Measurements from ENCODE around the gene BMF.
"Not testable (repeated sequence)": the region's sequence is repeated elsewhere in the genome, so short reads cannot be mapped to it uniquely, and the experiment has no call there.

The BMF gene

DNA sequence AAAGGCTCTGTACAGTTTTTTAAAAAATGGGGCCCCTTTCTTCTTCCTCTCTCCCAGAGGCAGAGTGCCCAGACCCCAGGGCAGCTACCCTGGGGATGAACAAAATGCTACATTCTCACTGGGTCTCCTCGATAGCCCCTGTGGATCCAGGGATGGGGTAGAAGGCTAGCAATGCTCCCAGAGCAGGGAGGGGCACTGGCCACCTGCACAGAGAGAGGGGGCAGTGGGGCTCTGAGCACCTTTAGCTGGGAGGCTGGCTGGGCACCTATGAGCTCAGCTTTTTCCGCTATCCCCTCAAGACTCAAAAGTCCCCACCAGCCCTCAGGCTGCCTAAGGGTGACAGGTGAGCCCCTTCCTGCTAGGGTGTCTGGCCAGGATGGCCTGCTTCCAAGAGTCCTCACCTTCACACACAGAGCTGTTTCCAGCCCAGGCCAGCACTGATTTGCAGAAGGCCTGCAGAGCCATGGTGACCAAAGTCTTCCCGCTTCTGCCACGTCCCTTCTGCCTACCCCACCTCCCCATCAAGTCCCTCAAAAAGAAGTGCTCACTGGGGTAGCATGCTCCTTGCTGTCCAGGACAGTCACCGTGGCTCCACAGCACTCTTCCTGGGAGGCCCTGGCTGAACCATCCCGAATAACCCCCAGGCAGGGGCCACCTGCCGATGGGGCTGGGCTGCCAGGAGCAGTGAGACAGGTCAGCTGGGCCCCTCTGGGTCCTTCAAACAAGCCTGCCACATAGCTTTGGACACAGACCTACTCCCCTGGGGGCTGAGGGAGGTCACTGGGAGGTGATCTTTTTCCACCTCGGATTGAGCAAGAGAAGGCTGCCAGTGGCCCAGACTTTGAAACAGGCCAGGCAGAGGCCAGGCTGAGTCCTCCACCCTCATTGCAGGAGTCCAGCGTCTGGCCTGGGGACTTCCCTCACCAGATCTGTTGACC, 20.4 kb downstream of the BMF start:
- DNase-seq: peak; percentile 23

DNA sequence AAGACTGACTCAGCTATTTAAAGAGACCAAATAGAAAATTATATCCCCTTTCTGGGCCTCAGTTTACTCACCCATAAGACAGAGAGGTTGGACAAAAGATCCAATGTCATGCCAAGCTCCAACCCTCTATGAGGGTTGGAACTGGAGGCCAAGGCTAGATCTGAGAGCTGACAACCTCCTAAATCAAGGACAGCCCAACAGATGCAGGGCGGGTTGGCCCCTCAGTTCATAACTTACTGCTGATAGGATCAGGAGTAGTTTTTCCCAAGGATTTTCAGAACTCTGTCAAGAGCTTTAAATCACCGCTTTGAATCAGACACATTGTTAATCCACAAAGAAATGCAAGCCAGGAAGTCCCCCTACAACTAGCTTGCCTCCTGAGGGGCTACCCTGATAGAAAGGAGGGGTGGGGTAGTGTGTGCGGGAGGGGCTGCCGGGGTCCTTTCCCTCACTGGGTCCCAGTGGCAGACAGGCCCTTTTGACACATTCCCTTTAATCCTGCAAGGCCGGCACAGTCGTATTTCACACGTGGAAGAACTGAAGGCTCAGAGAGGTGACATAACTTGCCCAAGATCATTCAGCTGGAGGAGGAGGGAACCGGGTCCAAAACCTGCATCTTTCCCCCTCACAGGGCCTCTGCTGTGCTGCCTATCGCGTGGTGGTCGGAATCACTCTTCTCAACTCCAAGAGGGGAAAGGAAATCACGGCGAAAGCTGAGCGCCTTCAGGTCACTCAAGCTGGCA, 21.4 kb downstream of the BMF start:
- DNase-seq: no peak

DNA sequence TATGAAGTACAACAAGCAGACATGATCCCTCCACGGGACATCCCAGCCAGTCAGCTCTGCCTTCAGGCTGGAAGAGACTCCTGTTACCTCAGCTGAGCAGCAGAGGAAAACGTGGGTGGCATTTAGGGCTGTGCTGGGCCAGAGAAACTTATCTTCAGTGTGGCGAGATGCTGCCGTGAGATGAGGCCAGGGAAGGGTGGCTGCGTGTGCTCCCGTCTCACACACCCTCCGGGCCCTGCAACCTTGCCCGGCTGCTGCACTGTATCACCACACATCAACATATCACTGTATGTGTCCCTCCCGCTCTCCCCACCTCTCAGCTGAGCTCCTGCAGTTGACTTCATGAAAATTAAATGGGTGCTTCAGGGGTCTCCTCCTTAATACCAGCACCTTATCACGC, 23.4 kb downstream of the BMF start:
- no peak for DNase-seq

DNA sequence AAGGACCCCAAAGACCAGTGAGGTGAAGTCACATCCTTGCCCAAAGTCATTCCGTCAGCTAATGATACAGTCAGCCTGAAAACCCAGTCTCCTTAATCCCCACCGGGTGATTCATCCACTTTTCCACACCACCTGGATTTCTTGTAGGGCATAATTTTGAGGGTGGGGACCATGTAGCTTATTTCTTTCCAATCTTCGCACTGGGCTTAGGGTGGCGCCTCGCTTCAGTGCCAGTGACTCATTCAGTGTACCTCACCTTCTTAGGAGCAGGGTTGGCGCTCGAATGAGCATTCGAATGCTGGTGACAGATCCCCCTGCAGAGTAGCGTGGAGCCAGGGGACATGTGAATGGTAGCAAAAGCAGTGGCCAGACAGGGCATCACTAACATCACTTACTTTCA, 24.0 kb downstream of the BMF start:
- DNase-seq: no peak

DNA sequence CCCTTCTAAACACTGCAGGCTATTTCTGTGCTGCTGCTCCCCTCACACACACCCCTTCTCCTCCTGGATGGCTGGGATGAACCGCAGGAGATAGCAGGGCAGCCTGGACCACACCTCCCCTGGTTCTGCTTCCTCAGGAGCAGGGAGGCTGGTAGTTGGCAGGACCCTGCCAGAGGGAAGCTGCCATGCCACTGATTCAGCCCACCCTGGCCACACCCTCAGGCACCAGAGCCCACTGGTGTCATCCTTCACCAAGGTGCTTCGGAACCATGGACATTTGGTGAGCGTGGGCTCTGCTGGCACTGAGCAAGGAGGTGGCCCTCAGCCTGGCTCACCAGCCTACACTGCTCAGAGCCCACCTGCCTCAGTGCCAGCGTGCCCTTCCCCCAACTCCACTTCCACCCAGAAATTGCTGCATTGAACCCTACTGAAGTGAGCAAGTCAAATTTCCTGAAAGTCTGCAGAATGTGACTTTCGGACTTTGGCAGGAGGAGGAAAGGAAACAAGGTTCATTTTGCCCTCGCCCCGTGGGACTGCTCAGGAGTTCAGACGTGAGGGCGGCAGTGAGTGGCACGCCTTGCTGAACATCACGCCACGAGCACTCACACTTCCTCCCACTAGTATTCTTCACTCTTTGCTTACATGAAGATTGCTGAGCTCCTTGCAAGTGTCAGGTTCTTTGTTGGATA, 26.3 kb downstream of the BMF start:
- DNase-seq: no peak

DNA sequence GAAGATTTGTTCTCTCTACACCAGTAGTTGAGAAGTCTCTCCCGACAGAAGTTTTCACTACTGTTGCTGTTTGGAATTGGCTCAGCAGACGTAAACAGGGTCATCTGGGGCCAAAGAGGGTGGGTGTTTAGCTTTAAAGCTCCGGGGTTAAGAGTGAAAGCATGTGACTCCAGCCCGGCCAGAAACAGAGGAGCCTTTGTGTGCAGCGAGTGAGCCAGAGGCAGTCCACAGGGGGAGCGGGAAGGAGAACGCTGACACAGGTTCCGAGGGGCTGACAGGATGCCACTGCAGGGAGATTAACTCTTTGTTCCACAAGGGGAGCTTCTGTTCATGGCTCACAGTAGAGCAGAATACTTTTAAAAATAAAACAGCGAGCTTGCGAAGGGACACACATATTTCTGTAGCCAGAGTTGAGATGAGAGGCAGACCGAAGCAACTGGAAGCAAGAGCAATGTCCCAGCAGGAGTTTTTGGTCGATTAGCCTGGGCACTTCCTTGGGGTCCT, 26.9 kb downstream of the BMF start:
- no peak for DNase-seq

DNA sequence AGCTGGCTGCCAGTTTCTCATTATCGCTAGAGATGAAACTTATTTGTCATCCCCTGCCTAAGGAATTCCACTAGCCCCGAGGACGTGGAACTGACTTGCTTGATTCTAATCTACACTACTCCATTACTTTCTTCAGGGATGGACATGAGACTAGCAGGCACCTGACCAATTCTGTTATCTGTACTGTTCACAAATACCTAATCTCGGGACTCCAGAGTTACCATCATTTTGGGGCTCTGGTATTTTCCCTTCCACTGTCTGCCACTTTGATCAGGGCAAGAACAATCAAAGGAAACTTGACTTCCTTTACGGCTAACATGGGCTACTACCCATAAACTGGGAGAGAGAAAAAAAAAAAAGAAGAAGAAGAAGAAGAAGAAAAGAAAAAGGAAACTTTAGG, 27.8 kb downstream of the BMF start:
- DNase-seq: no peak

DNA sequence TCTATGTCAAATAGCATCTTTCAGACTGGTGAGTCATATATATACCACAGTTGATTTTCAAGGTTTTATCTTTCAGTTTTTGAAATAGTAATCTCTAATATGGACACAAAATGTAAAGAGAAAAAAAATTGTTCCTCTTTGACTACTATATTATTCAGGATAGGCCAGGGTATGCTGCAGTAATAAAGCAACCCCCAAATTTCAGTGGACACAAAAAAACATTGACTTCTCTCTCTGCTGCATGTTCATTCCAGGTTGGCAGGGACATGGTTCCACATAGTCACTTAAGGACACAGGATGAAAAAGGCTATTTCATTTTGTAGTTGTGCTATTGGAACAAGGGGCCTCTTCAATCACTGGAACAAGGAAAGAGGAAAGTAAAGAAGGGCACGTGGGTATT, 28.6 kb downstream of the BMF start:
- no peak for DNase-seq

DNA sequence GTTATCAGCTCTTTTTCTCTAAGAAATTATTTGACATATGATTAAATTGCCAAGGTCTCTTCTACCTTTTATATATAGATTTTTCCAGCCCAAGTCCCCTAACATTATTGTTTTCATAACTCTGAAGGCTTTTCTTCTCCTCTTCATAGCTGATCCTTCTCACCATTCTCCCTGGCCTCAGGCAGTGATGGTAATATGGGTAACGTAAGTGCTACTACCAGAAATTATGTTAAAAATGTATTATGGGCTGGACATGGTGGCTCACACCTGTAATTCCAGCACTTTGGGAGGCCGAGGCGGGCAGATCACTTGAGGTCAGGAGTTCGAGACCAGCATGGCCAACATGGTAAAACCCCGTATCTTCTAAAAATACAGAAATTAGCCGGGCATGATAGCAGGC, 29.2 kb downstream of the BMF start:
- no peak for DNase-seq

DNA sequence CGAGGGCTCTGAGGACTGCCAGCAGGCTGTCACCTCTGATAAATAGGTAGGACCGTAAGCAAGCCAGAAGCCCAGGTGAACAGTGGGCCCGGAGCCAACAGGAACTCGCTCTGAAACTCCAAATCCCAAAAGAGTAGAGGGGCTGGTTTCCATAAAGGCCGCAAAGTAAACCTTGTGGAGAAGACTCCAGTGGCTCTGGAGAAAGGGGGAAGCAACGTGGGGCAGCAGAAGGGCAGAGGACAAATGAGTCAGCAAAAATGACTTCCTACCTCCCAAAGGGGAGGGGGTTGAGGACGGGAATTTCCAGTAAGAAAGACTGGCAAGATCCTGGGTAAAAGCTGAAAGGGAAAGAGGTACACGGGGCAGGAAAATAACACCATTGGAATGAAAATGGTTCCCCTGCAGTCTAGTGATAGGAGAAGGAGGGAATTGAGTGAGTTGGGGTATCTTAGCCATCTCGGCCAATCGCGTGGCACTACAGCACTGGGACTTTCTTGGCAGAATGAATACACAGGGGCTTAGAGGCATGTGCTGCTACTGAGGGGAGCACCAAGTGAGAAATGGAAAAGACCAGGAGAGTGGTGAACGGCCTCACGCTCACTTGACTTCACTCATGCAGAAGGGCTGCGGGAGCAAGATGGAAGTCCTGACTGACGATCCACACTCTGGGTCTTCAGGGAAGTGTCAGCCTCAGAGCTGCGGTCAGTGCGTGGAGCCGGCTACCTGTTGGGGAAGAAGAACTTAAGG, 33.2 kb downstream of the BMF start:
- DNase-seq: no peak

DNA sequence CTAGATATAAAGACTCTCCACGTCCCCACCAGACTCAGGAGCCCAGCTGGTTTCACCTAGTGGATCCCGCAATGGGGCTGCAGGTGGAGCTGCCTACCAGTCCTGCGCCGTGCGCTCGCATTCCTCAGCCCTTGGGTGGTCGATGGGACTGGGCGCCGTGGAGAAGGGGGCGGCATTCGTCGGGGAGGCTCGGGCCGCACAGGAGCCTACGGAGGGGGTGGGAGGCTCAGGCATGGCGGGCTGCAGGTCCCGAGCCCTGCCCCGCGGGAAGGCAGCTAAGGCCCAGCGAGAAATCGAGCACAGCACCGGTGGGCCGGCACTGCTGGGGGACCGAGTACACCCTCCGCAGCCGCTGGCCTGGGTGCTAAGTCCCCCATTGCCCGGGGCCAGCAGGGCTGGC, 34.0 kb downstream of the BMF start:
- not testable (repeated sequence) for DNase-seq

DNA sequence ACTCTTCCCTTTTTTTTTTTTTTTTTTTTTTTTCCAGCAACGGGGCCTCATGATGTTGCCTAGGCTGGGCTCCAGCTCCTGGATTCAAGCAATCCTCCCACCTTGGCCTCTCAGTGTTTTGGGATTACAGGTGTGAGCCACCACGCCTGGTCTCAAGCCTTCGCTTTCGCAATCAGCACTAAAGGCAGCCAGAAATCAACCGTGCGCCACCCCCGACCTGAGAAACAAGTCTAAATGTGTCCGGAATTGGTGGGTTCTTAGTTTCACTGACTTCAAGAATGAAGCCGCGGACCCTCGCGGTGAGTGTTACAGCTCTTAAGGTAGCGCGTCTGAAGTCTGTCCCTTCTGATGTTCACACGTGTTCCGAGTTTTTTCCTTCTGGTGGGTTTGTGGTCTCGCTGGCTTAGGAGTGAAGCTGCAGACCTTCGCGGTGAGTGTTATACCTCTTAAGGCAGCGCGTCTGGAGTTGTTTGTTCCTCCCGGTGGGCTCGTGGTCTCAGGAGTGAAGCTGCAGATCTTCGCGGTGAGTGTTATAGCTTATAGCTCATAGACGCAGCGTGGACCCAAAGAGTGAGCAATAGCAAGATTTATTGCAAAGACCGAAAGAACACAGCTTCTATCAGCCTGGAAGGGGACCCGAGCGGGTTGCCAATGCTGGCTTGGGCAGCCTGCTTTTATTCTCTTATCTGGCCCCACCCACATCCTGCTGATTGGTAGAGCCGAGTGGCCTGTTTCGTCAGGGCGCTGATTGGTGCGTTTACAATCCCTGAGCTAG, 34.8 kb downstream of the BMF start:
- DNase-seq: not testable (repeated sequence)

DNA sequence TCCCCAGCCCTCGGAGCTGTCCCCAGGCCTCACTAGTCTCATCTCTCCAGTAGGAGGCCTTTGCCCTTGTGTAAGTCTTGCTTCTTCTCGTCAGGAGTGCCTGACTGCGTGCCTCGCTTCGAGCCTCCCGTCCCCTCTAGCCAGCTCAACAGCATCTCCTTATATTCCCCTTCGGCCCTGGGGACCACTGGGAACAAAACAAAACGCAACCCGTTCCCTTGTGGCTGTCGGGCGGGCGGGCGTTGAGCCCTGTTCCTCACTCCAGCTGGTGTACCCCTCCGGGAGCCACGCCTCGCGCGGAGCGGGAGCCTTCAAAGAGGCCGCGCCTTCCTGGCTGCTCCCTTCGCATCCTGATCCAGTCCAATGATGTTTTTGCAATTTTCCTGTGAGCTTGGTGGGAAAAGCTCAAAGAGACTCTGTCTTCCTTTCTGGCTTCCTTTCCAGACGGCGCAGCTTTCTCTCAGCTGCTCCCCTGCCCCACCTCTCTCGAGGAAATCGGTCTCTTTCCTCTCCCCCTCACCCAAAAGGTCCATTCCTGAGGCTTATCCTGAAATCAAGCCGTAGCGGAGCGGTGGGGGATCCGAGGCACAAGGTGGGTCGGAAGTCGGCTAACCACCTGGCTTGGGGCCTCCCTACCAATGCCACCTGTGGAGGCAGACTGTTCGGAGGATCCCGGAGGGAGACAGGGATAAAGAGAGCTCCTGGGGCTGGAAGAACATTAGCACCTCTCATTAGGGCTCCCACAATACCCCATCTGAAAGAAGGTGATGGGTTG, 36.3 kb downstream of the BMF start:
- no peak for DNase-seq

DNA sequence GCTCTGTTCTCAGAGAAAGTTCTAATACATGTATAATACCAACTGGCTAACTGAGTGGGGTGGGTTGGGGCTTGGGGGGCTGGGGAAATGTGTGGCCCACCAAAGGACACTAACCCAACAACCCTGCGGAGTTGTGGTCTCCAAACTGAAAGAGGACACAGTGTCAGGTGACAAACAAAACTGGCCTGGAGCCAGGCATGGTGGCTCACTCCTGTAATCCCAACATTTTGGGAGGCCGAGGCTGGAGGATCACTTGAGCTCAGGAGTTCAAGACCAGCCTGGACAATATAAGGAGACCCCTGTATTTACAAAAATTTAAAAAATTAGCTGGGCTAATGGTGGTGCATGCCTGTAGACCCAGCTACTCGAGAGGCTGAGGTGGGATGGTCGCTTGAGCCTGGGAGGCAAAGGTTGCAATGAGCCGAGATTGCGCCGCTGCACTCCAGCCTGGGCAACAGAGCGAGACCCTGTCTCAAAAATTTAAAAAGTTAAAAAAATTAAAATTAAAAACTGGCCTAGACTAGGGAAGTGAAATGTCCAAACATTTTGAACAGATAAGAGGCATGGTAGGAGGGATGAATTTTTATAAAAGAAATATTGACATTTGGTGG, 38.0 kb downstream of the BMF start:
- no peak for DNase-seq

DNA sequence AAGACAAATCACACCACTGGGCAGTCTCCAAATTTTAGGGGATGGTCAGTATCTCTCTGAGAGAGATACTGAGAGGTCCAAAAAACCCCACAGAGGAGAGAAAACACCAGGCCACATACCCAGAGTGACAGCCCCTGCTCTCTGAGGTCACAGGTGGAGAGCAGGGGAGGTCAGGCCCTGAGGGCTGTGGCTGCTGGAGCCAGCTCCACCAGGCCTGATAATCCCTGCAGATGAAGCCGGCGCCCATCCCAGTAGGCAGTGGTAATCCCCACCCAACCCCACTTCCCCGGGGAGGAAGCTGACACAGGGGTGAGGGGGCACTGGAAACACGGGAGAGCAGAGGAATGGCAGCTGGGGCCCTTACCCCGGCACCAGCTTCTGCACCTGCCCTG, 38.5 kb downstream of the BMF start:
- DNase-seq: no peak

DNA sequence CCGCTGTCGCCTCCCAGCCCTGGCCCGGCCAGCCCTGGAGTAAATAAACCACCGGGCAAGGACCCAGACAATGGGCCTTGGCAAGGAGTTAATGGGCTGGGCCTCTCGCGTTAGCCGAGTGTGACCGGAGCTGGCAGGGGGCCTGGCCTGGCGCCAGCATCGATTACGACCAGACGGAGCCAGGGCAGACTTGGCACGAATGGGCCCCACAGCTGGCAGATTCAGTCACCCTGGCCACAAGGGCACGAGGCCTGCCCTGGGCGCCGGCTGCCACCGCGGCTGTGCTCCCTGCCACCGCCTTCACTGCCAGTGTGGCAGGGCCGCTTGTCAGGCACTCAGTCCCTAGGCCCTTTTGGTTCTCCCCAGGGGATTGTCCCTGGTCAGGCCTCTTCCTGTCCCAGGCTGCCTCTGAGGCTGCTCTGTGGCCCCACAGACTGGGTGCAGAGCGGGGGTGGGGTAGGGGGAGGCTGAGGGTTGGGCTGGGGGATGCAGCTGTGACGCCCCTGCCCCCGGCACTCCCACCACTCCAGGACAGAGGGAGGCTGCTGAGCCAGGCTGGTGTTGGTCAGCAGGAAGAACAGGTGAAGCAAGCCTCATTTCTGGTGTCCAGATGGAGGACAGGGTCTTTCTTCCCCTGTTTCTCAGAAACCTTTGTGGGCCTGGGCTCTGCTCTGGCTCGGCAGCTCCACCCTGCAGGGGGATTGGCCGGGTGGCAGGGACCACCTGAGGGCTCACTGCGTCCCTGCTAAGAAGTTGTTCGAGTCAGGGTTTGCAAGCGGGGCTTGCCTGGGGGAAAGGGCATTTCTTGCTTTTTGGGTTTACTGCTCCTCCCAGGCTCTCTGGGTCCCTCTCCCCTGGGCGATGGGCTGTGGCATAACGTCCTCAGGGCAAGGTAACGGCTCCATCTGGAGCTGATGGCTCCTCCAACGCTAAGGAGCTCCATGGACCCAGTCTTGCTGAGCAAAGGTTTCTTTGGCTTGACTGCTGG, 39.2 kb downstream of the BMF start:
- peak; percentile 89 for DNase-seq

DNA sequence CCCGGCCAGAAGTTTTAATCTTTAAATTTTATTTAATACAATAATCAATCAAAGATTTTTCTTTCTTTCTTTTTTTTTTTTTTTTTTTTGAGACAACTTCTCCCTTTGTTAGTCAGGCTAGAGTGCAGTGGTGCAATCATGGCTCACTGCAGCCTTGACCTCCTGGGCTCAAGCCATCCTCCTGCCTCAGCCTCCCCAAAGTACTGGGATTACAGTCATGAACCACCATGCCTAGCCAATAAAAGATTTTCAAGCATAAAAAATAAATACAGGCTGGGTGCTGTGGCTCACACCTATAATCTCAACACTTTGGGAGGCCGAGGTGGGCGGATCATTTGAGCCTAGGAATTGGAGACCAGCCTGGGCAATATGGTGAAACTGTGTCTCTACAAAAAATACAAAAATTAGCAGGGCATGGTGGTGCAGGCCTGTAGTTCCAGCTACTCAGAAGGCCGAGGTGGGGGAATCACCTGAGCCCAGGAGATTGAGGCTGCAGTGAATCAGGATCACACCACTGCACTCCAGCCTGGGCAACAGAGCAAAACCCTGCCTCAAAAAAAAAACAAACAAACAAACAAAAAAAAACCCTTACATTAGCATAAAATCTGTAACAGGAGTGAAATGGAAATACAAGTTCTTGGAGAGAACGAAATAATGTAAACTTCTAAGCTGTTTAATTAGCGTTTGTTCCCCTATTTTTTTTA, 40.6 kb downstream of the BMF start:
- no peak for DNase-seq

DNA sequence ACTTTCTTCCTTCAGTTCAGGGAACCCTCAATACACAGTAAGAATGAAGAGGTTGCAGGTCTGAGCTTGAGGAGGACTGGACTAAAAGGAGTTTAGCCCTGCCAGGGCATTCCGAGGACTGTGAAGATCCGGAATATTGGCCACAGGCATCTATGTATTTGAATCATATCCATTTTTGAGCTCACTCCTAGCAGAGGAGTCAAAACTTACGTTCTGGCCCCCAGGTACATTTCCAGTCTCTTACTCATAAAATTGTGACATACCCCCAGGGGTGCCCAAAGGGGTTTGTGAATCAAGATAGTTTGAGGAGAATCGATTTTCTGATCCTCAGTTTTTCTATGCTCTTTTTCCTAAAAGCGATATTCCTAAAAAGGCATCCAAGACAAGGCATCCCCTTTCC, 42.1 kb downstream of the BMF start:
- no peak for DNase-seq

DNA sequence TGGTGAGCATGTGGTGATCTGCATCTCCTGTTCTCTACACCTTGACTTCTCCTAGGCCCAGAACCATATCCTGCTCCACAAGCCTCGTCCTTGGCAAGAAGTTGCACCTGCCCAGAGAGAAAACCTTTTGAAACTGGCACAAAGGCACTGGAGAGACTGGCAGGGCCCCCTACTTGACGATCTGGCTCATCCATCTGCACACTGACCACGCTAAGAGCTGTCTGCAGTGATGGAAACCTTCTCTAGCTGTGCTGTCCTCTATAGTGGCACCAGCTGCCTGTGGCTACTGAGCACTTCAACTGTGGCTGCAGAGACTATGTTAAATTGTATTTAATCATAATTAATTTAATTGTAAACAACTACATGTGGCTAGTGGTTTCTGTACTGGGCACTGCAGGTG, 43.5 kb downstream of the BMF start:
- peak; percentile 27 for DNase-seq

Data from DMS79 (cell line).